ENCODE results near the gene CACNA1C.

CACNA1C gene

GRCh38 chr12:2298556-2299200 lies 245.9 kb downstream of the CACNA1C start:
- no peak for DNase-seq (ENCODE audit: low read depth)

- DNase-seq (ENCODE audit: low read depth): no peak
Observed at GRCh38 chr12:2299206-2299605, 246.4 kb downstream of the CACNA1C start.

- no peak for DNase-seq (ENCODE audit: low read depth)
Observed at GRCh38 chr12:2300168-2300567, 247.4 kb downstream of the CACNA1C start.

GRCh38 chr12:2300886-2301285 lies 248.1 kb downstream of the CACNA1C start:
- DNase-seq (ENCODE audit: low read depth): no peak

- DNase-seq (ENCODE audit: low read depth): no peak
Observed at GRCh38 chr12:2301531-2302461, 249.0 kb downstream of the CACNA1C start.

GRCh38 chr12:2302711-2303580 lies 250.2 kb downstream of the CACNA1C start:
- DNase-seq (ENCODE audit: low read depth): no peak

- DNase-seq (ENCODE audit: low read depth): no peak
Observed at GRCh38 chr12:2304223-2304622, 251.4 kb downstream of the CACNA1C start.

GRCh38 chr12:2306012-2306411 lies 253.2 kb downstream of the CACNA1C start:
- DNase-seq (ENCODE audit: low read depth): no peak

GRCh38 chr12:2306735-2307134 lies 253.9 kb downstream of the CACNA1C start:
- DNase-seq (ENCODE audit: low read depth): no peak

GRCh38 chr12:2307550-2307949 lies 254.8 kb downstream of the CACNA1C start:
- DNase-seq (ENCODE audit: low read depth): no peak

- DNase-seq (ENCODE audit: low read depth): no peak
Observed at GRCh38 chr12:2309647-2310046, 256.9 kb downstream of the CACNA1C start.

GRCh38 chr12:2311020-2311778 lies 258.4 kb downstream of the CACNA1C start:
- DNase-seq (ENCODE audit: low read depth): no peak

- DNase-seq (ENCODE audit: low read depth): no peak
Observed at GRCh38 chr12:2312175-2312574, 259.4 kb downstream of the CACNA1C start.

GRCh38 chr12:2312770-2313169 lies 260.0 kb downstream of the CACNA1C start:
- DNase-seq (ENCODE audit: low read depth): no peak

GRCh38 chr12:2314492-2314891 lies 261.7 kb downstream of the CACNA1C start:
- no peak for DNase-seq (ENCODE audit: low read depth)

- no peak for DNase-seq (ENCODE audit: low read depth)
Observed at GRCh38 chr12:2317772-2318171, 265.0 kb downstream of the CACNA1C start.

- DNase-seq (ENCODE audit: low read depth): no peak
Observed at GRCh38 chr12:2318286-2318685, 265.5 kb downstream of the CACNA1C start.

GRCh38 chr12:2319136-2319535 lies 266.3 kb downstream of the CACNA1C start:
- no peak for DNase-seq (ENCODE audit: low read depth)

- no peak for DNase-seq (ENCODE audit: low read depth)
Observed at GRCh38 chr12:2319737-2320506, 267.1 kb downstream of the CACNA1C start.

- DNase-seq (ENCODE audit: low read depth): no peak
Observed at GRCh38 chr12:2320841-2321240, 268.1 kb downstream of the CACNA1C start.

Measured in stimulated activated CD8-positive, alpha-beta memory T cell treated with anti-CD3 and anti-CD28 coated beads, Interleukin-12 subunit alpha, Interleukin-12 subunit beta, amount 100 ng/mL, for 1 hour (primary cell).